SU-DHL-6 (cell line): ENCODE measurements around the gene RAP1GAP.

Experiments used
- H2AFZ ChIP-seq: fragments of 200-600 bp; sonication (generic); 2 replicates; pipeline ENCODE4 v1.6.1; 2014; ENCODE audit warnings: low read depth, mild to moderate bottlenecking, moderate library complexity, mixed read lengths, antibody characterized with exemption, low read length; ENCODE audit not compliant: severe bottlenecking
- H3F3A ChIP-seq: fragments of 200-600 bp; shearing (Covaris generic); 2 replicates; pipeline ENCODE4 v1.6.0; 2016; ENCODE audit warnings: antibody characterized with exemption, mild to moderate bottlenecking; ENCODE audit not compliant: insufficient read depth
- H3K27ac ChIP-seq: fragments of 200-600 bp; sonication (generic); 2 replicates; pipeline ENCODE4 v1.5.1; 2016; ENCODE audit warnings: low read depth, mild to moderate bottlenecking, low read length, moderate library complexity, mixed read lengths
- H3K27me3 ChIP-seq: fragments of 200-600 bp; sonication (generic), shearing (Covaris generic); 2 replicates; pipeline ENCODE4 v1.6.0; 2014; ENCODE audit warnings: mild to moderate bottlenecking, low read length
- H3K36me3 ChIP-seq: fragments of 200-600 bp; sonication (generic); 2 replicates; pipeline ENCODE4 v1.6.1; 2014; ENCODE audit warnings: mild to moderate bottlenecking, low read length, mixed read lengths
- H3K4me2 ChIP-seq: fragments of 300-600, 200-600 bp; shearing (Covaris generic), sonication (generic); 2 replicates; pipeline ENCODE4 v1.6.0; 2014; ENCODE audit warnings: low read length, low read depth, mild to moderate bottlenecking; ENCODE audit not compliant: poor library complexity, severe bottlenecking
- H3K4me3 ChIP-seq: fragments of 200-600 bp; sonication (generic); 2 replicates; pipeline ENCODE4 v1.5.1; 2014; ENCODE audit warnings: antibody characterized with exemption, low read length, mild to moderate bottlenecking, mixed read lengths; ENCODE audit not compliant: insufficient read depth, poor library complexity, severe bottlenecking
- H3K79me2 ChIP-seq: fragments of 200-600 bp; sonication (generic); 2 replicates; pipeline ENCODE4 v1.6.1; 2014; ENCODE audit warnings: mild to moderate bottlenecking, low read length, moderate library complexity; ENCODE audit not compliant: insufficient read depth
- H3K9ac ChIP-seq: fragments of 200-600 bp; sonication (generic); 2 replicates; pipeline ENCODE4 v1.7.0; 2014; ENCODE audit warnings: mild to moderate bottlenecking, low read length
- H3K9me2 ChIP-seq: fragments of 200-600 bp; sonication (generic); replicated peaks from 2 replicates; pipeline ENCODE4 v1.6.1; 2014; ENCODE audit warnings: low read length; ENCODE audit not compliant: insufficient read depth
- H3K9me3 ChIP-seq: fragments of 200-600 bp; sonication (generic); 2 replicates; pipeline ENCODE4 v1.6.1; 2014; ENCODE audit warnings: low read length, mixed read lengths; ENCODE audit not compliant: insufficient read depth
- H4K20me1 ChIP-seq: fragments of 200-600 bp; sonication (generic); 2 replicates; pipeline ENCODE4 v1.6.1; 2014; ENCODE audit warnings: low read depth, mild to moderate bottlenecking, antibody characterized with exemption, low read length, moderate library complexity, mixed read lengths
- EZH2phosphoT487 ChIP-seq: fragments of 200-600 bp; sonication (generic), shearing (Covaris generic); conservative IDR thresholded peaks from 2 replicates; pipeline ENCODE4 v1.6.1; 2018; ENCODE audit warnings: mild to moderate bottlenecking, antibody characterized with exemption, low read length, moderate library complexity, mixed read lengths
- TF ChIP-seq, protein P1 (sequence below): fragments of 200-600 bp; sonication (generic); IDR thresholded peaks from one replicate; pipeline ENCODE4 v1.5.1; 2017; ENCODE audit warnings: antibody characterized with exemption, mild to moderate bottlenecking, low read length, moderate library complexity; ENCODE audit not compliant: insufficient read depth, poor library complexity, severe bottlenecking

The RAP1GAP gene

DNA sequence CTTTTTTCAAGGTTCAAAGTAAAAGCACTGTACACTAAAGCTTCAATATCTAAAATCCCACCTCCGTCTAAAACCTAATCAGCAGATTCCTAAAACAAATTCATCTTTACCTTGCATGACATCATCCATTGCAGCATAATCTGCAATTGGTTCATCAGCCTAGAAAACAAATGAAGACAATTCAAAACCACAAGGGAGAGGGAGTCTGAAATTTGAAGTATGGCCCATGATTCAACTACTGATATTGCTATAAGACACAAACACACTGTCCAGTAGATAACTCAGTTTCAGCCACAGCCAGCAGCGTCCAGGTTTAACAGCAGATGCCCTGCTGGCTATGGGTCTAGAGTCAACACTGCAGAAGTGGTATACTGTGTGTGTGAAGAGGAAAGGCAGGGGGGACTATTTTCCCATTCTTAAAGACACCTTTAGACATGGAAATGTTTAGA is 17.9 kb upstream of the RAP1GAP start:
- Histone ChIP-seq H3K27ac (no peak overlapping the region), H2AFZ (no peak overlapping the region), H3K27me3 (no peaks in the 10 kb centered on the region), H4K20me1 (no peaks in the 10 kb centered on the region), H3K9ac (no peak overlapping the region), H3F3A (no peaks in the 10 kb centered on the region), H3K4me2 (no peak overlapping the region), H3K9me3 (no peaks in the 10 kb centered on the region), H3K36me3 (peaks cover 19% of the 10 kb centered on the region), H3K4me3 (no peak overlapping the region), H3K79me2 (no peaks in the 10 kb centered on the region), H3K9me2 (no peaks in the 10 kb centered on the region)
- no peak for TF ChIP-seq EZH2phosphoT487
- TF ChIP-seq, protein P1, sequence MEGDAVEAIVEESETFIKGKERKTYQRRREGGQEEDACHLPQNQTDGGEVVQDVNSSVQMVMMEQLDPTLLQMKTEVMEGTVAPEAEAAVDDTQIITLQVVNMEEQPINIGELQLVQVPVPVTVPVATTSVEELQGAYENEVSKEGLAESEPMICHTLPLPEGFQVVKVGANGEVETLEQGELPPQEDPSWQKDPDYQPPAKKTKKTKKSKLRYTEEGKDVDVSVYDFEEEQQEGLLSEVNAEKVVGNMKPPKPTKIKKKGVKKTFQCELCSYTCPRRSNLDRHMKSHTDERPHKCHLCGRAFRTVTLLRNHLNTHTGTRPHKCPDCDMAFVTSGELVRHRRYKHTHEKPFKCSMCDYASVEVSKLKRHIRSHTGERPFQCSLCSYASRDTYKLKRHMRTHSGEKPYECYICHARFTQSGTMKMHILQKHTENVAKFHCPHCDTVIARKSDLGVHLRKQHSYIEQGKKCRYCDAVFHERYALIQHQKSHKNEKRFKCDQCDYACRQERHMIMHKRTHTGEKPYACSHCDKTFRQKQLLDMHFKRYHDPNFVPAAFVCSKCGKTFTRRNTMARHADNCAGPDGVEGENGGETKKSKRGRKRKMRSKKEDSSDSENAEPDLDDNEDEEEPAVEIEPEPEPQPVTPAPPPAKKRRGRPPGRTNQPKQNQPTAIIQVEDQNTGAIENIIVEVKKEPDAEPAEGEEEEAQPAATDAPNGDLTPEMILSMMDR: no peak

DNA sequence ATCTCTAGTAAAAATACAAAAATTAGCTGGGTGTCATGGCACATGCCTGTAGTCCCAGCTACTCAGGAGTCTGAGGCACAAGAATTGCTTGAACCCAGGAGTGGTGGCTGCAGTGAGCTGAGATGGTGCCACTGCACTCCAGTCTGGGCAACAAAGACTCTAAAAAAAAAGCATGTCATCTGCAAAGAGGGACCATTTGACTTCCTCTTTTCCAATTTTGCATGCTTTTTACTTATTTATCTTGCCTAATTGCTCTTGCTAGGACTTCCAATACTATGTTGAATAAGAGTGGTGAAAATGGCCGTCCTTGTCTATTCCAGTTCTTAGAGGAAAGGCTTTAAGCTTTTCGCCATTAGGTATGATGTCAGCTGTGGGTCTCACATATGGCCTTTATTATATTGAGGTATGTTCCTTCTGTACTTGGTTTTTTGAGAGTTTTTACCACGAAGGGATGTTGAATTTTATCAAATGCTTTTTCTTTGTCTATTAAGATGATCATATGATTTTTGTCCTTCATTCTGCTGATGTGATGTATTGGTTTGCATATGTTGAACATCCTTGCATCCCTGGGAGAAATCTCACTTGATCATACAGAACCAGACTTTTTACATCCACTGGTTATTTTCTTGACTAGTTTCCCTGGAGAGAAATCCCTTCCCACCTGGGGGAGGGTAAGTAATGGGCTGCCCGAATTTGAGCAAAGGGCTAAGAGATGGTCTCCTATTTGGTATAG is 17.0 kb upstream of the RAP1GAP start:
- TF ChIP-seq, protein P1: no peak
- TF ChIP-seq EZH2phosphoT487: no peak
- Histone ChIP-seq H3K9me3 (no peaks in the 10 kb centered on the region), H3F3A (no peaks in the 10 kb centered on the region), H3K9ac (no peak overlapping the region), H3K36me3 (peaks cover 19% of the 10 kb centered on the region), H3K27ac (no peak overlapping the region), H3K9me2 (no peaks in the 10 kb centered on the region), H3K27me3 (no peaks in the 10 kb centered on the region), H4K20me1 (no peaks in the 10 kb centered on the region), H2AFZ (no peak overlapping the region), H3K4me2 (no peak overlapping the region), H3K4me3 (no peak overlapping the region), H3K79me2 (no peaks in the 10 kb centered on the region)

DNA sequence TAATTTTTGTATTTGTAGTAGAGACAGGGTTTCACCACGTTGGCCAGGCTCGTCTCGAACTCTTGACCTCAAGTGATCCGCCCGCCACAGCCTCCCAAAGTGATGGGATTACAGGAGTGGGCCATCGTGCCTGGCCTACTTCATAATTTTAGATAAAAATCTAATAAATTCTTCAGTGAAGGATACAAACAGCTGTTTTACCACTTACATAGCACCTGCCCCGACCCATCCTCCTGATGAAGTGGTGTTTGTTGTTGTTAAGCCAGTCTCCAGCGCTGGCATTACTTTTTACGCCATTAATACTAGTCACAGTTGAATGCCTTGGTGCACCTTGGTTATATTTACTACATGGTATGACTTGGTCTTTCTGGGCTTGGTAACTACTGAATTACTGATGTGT is 12.3 kb upstream of the RAP1GAP start:
- Histone ChIP-seq H3K9ac (no peak overlapping the region), H3K27me3 (no peaks in the 10 kb centered on the region), H3K4me2 (no peak overlapping the region), H3K9me2 (no peaks in the 10 kb centered on the region), H2AFZ (no peak overlapping the region), H3K36me3 (peaks cover 7% of the 10 kb centered on the region), H3F3A (no peaks in the 10 kb centered on the region), H3K4me3 (no peak overlapping the region), H3K27ac (no peak overlapping the region), H3K9me3 (no peaks in the 10 kb centered on the region), H3K79me2 (no peaks in the 10 kb centered on the region), H4K20me1 (no peaks in the 10 kb centered on the region)
- TF ChIP-seq, protein P1: no peak
- TF ChIP-seq EZH2phosphoT487: no peak
